GM15510 (cell line): ENCODE results near the gene CTRL.

Source experiments
- POLR2A ChIP-seq: IDR thresholded peaks from 3 replicates; pipeline ENCODE4 v1.6.1; 2011; ENCODE audit warnings: borderline replicate concordance; ENCODE audit not compliant: insufficient read length; ENCODE audit errors: extremely low read depth

The CTRL gene

DNA sequence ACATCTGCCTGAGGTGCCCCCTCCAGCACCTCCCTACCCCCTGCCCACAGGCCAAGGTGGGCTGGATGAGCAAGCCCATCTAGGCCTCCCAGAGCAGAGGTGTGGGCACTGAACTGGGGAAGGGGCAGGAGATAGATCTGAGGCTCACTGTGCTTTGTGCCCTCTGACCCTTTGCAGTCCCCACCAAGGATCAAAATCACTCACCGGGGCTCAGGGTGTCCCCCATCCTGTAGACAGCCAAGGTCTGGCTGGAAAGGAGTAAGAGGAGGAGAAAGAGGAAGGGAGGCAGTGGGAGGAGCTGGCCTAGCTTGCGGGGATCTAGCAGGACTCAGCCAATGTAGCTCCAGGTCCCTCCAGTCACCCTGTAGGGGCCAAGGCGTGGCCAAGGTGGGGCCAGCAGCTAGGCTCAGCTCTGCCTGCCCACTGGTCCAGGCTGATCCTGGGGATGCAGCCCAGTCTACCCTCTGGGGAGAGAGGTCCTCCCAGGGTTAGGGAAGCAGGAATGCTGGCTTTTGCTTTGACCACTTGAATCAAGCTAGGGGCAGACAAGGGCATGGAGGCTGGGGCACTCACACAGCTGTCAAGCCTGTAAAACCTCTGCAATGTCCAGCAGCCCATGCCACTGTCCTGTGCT lies 35.0 kb upstream of the CTRL start:
- no peak for TF ChIP-seq POLR2A

DNA sequence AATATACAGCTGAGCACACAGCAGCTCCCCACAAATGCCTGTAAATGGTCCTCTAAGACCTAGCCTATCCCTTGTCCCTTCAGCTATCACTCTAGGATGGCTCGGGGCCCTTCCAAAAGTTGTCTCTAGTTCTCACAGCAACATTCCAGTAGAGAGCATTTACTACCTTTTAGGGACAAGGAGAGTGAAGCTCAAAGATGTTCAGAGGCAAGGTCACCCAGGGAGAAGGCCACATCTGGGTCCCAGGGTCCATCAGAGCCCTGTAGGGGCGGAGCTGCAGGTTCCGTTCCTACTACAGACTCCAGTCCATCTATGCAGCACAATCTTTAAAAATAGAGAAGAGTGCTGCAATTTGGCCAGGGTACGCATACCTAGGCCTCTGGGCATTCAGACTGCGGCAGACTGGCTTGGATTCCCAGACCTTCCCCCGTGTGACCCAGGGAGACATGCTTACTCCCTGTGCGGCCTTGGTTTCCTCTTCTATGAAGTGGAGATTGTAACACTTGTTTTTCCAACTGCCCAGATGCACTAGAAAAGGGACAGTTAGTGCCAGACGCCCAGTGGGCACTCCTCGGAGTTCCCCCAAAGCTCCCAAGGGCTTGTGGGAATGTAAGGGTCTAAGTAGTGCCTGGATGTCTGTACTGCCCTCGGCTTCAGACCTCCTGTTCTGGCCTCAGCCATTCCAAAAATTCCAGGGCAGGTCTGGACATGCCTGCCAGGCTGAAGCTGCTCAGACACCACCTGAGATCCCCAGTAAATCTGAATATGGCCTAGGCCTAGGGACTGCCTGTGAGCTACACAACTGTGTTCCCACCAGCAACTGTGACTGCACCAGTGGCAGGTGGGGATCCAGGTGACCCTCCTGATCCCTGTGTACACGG lies 34.2 kb upstream of the CTRL start:
- TF ChIP-seq POLR2A, result no peak

DNA sequence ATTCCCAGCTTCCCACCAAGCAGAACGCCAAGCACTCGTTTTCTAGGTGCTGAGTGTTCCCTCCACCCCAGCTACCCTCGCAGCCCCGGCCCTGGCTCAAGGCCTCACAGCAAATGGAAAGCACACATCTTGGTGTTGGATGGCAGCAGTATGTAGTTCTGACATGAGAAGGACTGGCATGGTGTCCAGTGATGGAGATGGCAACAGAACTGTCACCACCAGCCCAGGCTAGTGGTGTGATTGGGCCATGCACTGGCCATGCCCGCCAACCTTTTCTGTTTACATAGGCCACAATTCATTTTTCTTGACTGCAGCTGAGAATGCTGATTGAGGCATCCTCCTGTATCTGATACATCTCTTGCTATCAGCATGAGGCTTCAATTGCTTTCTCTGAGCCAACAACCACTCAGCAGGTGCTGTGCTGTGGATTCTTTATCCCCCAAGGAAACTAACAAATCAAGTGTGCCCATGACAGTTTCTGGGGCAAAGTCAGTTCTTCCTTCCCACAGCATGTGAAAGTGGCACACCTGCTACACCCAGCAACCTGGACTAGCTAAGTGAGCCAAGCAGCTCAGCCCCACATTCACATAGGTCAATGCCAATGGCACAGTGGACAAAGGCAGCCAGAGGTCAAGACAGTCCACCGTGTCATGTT lies 32.9 kb upstream of the CTRL start:
- no peak for TF ChIP-seq POLR2A

DNA sequence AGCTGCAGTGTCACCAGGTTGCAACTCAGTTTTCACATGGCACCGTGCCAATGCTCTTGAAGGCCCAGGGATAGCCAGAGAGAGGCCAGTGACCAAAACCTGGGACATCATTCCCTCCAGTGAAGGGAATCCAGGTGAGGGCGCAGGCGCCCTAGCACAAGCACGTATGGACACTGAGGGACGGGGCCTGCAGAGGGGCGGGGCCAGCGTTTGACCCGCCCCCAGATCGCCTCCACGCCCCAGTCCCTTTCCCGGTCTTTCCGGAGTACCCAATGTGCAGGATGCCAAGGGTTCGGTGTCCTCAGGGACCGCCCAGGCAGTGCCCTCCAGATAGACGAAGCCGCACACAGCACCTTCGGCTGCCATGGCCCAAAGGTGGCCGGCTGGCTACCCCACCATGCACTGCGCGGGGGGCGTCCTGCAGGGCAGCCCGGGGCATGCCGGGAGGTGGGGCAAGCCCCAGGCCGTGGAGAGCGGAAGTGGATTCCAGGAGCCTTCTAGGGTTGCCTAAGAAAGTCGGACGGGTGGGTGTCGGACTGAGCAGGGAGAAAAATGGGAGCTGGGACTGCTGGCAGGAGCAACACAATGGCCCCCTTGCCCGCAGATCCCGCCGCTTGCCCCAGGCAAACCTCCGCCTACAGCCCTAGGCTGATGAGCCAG lies 32.1 kb upstream of the CTRL start:
- TF ChIP-seq POLR2A, result no peak

DNA sequence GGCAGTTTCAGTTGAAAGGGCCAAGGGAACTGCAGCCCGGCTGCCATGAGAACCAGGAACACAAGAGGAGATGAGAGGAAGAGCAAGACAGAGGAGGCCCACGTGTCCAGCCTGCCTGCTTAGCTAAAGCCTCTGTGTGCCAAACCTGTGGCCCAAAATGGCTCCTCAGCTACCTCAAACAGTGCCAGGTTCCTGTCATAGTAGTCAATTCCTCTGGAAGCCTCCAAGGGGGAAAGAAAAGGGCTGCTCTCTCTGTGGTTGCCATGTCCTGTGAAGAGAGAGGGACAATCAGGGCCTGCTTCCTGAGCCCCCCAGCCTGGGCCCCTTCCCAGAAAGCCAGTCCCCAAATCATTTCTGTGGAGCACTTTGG lies 31.6 kb upstream of the CTRL start:
- TF ChIP-seq POLR2A, result no peak

DNA sequence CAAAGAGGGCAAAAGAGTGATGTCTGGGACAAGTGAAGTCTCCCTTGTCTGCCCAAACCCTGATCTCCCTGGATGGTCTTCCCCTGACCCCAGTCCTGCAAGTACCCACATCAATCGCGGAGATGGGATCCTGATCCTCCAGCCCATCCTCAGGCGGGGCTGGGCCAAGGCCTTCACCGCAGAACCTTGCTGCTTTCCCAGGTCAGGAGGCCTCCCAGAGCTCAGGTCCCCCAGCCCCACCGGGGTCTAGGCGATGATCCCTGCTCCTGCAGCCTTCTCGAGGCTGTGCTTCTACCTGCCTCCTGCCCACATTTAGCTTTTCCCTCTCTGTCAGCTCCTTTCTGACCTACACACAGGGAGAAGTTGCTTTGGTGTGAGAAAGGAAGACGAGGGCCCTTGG lies 30.5 kb upstream of the CTRL start:
- no peak for TF ChIP-seq POLR2A

DNA sequence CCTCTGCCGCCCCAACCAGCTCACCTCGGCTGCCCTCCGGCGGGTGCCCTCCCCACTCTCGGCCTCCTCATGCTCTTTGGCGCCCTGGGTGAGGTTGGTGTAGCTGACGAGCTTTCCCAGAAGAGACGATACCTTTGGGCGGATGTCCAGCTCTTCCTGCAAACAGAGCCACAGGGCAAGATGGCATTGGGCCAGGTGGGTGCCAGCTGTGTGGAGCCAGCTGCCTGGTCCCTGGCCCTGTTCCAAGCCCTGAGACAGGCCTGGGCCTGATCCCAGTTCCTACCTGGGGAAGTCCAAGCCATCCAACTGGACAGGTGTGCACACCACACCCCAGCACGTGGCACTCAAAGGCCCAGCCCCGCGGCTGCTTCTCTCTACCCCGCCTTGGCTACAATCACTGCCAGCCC lies 29.9 kb upstream of the CTRL start:
- no peak for TF ChIP-seq POLR2A

DNA sequence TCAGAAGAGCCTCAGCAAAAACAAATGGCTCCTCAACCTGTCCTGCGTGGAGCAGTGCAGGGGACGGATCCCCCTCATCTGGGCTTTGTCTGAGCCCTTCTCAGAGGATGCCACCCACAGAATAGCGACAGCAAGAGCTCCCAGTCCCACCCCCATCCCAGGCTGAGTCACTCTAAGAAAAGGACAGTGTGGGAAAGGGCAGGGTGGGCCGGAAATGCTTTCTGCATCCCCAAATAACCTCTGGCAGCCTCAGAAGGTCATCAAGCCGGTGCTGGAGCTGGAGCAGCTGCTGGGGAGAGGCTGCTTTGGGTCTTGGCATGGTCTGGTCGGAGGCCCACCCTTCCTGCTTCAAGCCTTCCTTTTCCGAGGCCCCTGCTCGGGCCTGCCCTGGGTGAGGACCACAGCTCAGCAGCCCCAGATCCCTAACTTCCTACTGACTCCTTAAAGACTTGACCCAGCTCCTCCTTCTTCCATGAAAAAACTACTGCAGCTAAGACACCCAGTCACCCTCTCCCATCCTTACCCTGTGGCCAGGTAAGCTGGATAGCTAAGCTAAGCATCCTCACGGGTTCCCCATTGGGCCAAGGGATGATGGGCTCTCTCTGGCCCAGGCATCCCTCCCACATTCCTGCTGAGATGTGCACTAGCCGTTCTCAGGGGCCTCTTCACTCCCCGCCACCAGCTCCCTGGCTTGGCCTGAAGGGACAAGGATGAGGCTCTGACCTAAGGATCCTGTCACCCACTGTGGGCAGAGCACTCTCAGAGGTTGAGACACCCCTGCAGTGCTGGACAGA lies 28.1 kb upstream of the CTRL start:
- no peak for TF ChIP-seq POLR2A

DNA sequence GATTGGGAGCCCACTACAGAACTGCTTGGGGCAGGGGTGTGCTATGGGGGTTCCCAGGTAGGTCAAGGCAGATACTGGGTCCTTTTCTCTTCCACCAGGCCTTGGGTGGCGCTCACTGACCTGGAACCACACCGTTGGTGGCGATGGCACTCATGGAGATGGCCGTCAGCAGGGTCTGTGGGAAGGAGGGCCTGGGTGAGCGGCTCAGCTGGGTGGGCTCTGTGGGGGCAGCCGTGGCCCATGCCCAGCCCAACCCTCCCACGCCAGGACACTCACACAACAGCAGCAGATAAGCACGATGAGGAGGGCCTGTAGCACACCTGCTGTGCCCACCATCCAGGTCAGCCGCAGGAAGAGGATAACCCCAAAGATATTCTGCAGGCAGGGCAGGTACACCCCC lies 26.0 kb upstream of the CTRL start:
- no peak for TF ChIP-seq POLR2A

DNA sequence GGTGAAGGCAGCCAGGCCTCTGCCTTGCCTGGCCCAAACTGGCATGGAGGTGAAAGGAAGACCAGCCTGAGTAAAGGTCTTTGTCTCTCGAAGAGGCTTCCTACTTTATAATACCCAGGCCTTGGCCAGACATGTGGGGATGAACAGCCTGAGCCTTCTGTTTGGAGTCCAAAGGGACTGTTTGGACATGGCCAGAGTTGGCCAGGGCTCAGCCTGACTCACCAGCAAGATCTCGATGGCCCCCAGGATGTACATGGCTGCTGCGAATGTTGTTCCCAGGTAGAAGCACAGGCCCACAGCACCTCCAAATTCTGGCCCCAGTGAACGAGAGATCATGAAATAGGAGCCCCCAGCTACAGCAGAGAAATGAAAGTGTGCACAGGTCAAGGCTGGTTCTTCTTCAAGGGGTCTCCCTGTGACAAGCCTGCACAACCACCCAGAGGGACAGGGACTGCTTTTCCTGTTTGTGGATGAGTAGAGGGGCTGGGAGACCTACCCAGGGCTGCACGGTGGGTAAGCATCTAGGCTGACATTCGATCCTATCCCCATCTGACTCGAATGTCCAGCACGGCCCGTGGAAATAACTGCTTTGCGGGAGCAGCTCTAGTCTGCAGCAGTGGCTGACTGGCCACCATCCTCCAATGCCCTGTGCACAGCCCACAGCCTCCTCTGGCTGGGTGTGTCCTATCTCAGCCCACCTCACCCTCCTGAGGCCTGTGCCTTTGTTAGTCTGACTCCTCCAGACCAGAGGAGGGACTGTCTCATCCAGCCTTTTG lies 22.9 kb upstream of the CTRL start:
- no peak for TF ChIP-seq POLR2A

DNA sequence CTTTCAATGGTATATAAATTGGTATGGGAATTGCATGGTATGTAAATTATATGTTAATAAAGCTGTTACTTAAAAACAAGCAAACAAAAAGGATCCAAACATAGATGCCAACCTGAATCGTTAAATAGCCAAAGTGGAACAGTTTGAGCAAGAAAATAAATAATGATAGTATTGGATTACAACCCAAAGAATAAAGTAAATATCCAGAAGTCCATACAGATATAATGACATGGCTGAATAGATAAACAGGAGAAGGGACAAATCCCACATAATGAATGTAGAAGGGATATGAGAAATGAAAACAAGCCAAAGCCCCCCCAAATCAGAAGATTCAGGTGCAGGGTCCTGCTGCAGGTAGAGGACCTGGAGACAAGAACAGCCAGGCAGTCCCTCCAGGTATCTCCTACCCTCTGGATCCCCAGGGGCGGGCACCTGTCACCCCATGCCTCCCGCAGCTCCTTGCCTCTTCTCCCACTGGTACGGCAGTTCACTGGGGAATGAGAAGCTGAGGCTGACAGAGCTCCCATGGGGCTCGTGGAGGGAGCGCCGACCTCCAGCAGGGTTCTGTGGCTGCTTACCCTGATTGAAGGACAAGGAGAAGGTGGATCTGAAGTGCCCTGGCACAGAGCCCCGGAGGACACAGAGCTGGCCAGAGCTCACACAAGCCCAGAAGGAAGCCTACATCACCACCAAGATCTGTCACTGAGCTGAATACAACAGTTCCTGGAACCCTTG lies 22.1 kb upstream of the CTRL start:
- no peak for TF ChIP-seq POLR2A

DNA sequence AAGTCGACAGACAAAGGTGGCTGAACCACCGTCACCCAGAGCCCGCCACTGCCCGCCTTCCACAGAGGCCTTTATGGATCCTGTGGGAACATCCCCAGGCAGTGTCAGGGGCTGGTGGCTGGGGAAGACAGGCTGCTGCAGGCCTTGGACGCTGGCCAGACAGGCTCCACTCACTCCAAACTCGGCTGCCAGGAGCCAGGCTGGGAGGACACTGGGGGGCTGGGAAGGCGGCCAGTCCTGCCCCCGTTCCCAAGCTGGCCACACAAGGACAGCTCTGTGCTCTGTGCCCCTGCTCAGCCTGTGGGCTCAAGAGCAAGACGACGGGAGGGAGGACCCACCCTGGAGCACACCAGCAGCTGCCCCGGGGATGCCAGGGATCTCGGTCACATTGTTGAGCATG lies 19.8 kb upstream of the CTRL start:
- TF ChIP-seq POLR2A, result no peak

DNA sequence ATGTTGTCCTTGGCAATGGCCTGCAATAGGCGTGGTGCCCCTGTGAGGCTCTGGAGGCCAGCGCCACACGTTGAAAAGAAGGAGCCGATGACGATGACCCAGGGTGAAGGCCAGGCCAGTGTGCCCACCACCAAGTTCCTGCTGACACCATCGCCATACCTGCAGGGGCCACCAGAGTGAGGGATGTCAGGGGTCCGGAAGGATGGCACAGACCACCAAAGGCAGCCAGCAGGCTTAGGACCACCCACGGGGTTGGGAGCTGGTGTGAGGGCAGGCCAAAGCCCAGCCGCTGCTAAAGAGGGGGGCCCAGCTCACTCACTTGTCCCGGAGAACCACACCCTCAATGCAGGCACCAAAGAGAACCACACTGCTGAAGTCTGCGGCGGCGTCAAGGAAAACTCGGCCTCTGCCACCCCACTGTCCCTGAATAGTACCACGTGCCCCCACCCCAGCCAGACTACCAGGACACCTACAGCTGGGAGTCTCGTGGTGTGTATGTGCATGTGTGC lies 18.7 kb upstream of the CTRL start:
- TF ChIP-seq POLR2A, result no peak

DNA sequence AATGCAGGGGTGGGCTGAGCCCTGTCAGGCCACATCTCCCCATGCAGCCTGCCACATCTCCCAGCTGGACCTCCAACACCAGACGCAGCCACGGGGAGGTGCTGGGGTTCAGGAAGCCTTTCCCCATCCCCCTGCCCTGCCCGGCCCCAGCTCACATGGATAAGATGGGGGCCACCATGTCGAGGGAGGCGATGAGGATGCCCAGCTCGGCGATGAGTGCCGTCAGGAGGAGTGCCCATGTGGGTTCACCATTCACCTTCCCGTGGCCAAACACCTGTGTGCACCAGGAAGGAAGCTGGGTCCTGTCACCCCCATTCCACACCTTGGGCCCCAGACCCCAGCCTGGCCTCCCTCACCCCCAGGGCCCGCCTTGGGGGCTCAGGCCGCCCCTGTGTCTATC lies 18.0 kb upstream of the CTRL start:
- no peak for TF ChIP-seq POLR2A

DNA sequence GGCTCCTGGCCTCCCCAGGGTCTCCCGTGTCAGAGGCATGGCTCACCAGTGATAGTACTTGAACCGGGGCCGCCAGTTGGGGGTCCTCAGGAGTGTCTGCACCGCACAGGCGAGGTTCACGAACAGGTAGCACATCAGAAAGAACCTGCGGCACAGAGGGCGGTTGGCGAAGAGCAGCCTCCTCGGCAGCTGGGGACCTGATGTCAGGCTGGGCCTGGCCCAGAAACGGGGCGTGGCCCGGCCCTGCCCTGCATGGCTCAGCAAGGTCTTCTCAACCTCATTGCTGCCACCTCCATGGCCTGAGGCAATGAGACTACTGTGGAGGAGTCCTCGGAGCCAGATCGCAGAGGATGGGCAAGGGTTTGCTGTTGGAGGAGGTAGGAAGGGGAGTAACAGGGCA lies 16.4 kb upstream of the CTRL start:
- TF ChIP-seq POLR2A, result no peak
